ENCODE results near the gene MPPE1. TPM values are rescaled to one million over a fixed set of nuclear protein-coding genes. Genes with fewer than 3 reads are reported as not detected.
A peak's percentile ranks its signal among the peaks of the same experiment; 100 is the strongest.
"Not testable (repeated sequence)": the region's sequence is repeated elsewhere in the genome, so short reads cannot be mapped to it uniquely, and the experiment has no call there.

MPPE1 gene
- total RNA-seq, 4 donors from 2014 or later = 19.5 to 33.8 (median 21.4) TPM

- TF ChIP-seq EP300 (IDR thresholded peaks at IDR 0.05) (peak; percentile 94), POLR2A (IDR thresholded peaks at IDR 0.05) (no peak), CTCF (IDR thresholded peaks at IDR 0.05) (no peak), POLR2AphosphoS5 (IDR thresholded peaks at IDR 0.05) (peak; percentile 88)
- Histone ChIP-seq H3K9me3 (no peaks in the 10 kb centered on the region), H3K27me3 (no peaks in the 10 kb centered on the region), H3K36me3 (peaks cover 0 to 14% of the 10 kb centered on the region in 2 donors), H3K4me3 (peak overlapping the region in 1 of 2 donors; percentile 20), H3K27ac (peak overlapping the region; percentile 81 to 93 (median 85)), H3K4me1 (peaks cover 0 to 57% (median 10%) of the 10 kb centered on the region in 3 donors)
- peak; percentile 96 for ATAC-seq
- 8 to 11% methylated on average over 7 to 11 of the region's 11 CpGs for WGBS, 2 donors (ENCODE audit: low coverage in 1 of 2)
These were observed 50.8 kb downstream of the MPPE1 start for GRCh38 chr18:11857177-11857887.

- H3K4me1 ChIP-seq = peaks cover 0 to 69% (median 13%) of the 10 kb centered on the region in 3 donors
These were observed 53.6 kb downstream of the MPPE1 start for GRCh38 chr18:11854554-11854953.

GRCh38 chr18:11851806-11852337, 56.2 kb downstream of the MPPE1 start:
- no peaks in the 10 kb centered on the region for H3K9me3 ChIP-seq
- peaks cover 0 to 58% (median 13%) of the 10 kb centered on the region in 3 donors for H3K4me1 ChIP-seq
- 0 to 1% methylated on average over 5 to 6 of the region's 23 CpGs for WGBS, 2 donors (ENCODE audit: low coverage in 1 of 2)
- ATAC-seq = no peak
- H3K4me3 ChIP-seq = peak overlapping the region; percentile 93 to 96
- peak overlapping the region; percentile 85 to 96 (median 96) for H3K27ac ChIP-seq
- no peaks in the 10 kb centered on the region for H3K27me3 ChIP-seq
- TF ChIP-seq POLR2AphosphoS5 (IDR thresholded peaks at IDR 0.05) (peak; percentile 31), CTCF (IDR thresholded peaks at IDR 0.05) (no peak), POLR2A (IDR thresholded peaks at IDR 0.05) (no peak), EP300 (IDR thresholded peaks at IDR 0.05) (peak; percentile 13)
- H3K36me3 ChIP-seq = peaks cover 0 to 14% of the 10 kb centered on the region in 2 donors

More at GRCh38 chr18:11854554-11854953, 53.6 kb downstream of the MPPE1 start:
- H3K27ac ChIP-seq = peak overlapping the region in 2 of 4 donors; percentile 83 to 87
- H3K36me3 ChIP-seq = peaks cover 0 to 14% of the 10 kb centered on the region in 2 donors
- WGBS, 2 donors (ENCODE audit: low coverage in 1 of 2) = 100% methylated on average over 1 of the region's 6 CpGs
- not testable (repeated sequence) for H3K9me3 ChIP-seq, H3K4me3 ChIP-seq, H3K27me3 ChIP-seq, ATAC-seq

GRCh38 chr18:11851146-11851805, 56.8 kb downstream of the MPPE1 start, which contains the start of gene CHMP1B:
CHMP1B (plus strand) TSS chr18:11851413; CDS start chr18:11851512, 99 bp downstream.
- TF ChIP-seq CTCF (IDR thresholded peaks at IDR 0.05) (peak in 1 of 4 experiments; percentile 13), POLR2AphosphoS5 (IDR thresholded peaks at IDR 0.05) (peak; percentile 99), POLR2A (IDR thresholded peaks at IDR 0.05) (peak; percentile 95 to 98), EP300 (IDR thresholded peaks at IDR 0.05) (peak; percentile 59)
- peaks cover 0 to 14% of the 10 kb centered on the region in 2 donors for H3K36me3 ChIP-seq
- no peaks in the 10 kb centered on the region for H3K9me3 ChIP-seq
- WGBS, 2 donors (ENCODE audit: low coverage in 1 of 2) = 0% methylated on average over 16 to 18 of the region's 53 CpGs
- peak; percentile 97 for ATAC-seq
- peak within 1 kb of the TSS; percentile 85 to 96 (median 96) for H3K27ac ChIP-seq
- peaks cover 0 to 52% (median 13%) of the 10 kb centered on the region in 3 donors for H3K4me1 ChIP-seq
- H3K4me3 ChIP-seq = peak within 1 kb of the TSS; percentile 93 to 96
- H3K27me3 ChIP-seq = no peaks in the 10 kb centered on the region

- peak; percentile 70 for ATAC-seq
- H3K4me3 ChIP-seq = peak overlapping the region; percentile 93 to 96
- H3K27ac ChIP-seq = peak overlapping the region; percentile 85 to 96 (median 96)
- peaks cover 0 to 47% (median 13%) of the 10 kb centered on the region in 3 donors for H3K4me1 ChIP-seq
- no peak for TF ChIP-seq EP300 (IDR thresholded peaks at IDR 0.05)
- no peak for TF ChIP-seq POLR2A (IDR thresholded peaks at IDR 0.05)
- TF ChIP-seq CTCF (IDR thresholded peaks at IDR 0.05) = no peak
- no peak for TF ChIP-seq POLR2AphosphoS5 (IDR thresholded peaks at IDR 0.05)
- H3K36me3 ChIP-seq = peaks cover 0 to 14% of the 10 kb centered on the region in 2 donors
- WGBS, 2 donors (ENCODE audit: low coverage in 1 of 2) = 0% methylated on average over 6 to 10 of the region's 10 CpGs
- no peaks in the 10 kb centered on the region for H3K27me3 ChIP-seq
- H3K9me3 ChIP-seq = no peaks in the 10 kb centered on the region
These were observed 57.3 kb downstream of the MPPE1 start for GRCh38 chr18:11850821-11851145.

All from gastroesophageal sphincter (tissue), 4 donors.